ENCODE measurements around the gene FAM110D.

FAM110D gene

DNA sequence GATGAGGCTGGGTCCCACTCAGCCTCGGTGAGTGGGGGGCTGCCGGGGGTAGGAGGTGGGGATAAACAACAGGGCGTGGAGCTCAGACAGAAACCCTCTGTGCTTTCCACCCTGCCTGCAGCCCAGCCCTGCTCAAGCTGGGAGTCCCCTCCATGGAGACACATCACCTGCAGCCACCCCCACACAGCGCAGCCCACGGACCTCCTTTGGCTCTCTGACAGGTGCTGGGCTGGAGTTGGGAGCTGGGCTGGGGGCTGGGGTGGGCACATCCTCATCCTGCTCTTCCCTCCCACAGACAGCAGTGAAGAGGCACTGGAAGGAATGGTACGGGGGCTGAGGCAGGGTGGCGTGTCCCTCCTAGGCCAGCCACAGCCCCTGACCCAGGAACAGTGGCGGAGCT is 29.6 kb downstream of the FAM110D start:
- Histone ChIP-seq H3K4me1 (ENCODE audit: insufficient read depth, low read length, severe bottlenecking) (no peaks in the 10 kb centered on the region), H3K4me2 (ENCODE audit: low read length) (no peak overlapping the region), H3K9ac (ENCODE audit: low read length) (no peak overlapping the region), H3K36me3 (ENCODE audit: insufficient read depth, low read length) (no peaks in the 10 kb centered on the region), H3K4me3 (ENCODE audit: low read depth, low read length, poor library complexity, severe bottlenecking) (no peak overlapping the region), H3K9me2 (ENCODE audit: low read depth, low read length) (no peaks in the 10 kb centered on the region), H2AFZ (ENCODE audit: low read length) (no peak overlapping the region), H3K27ac (ENCODE audit: low read depth, low read length, poor library complexity, severe bottlenecking) (no peak overlapping the region), H3K79me2 (ENCODE audit: insufficient read depth, low read length) (no peaks in the 10 kb centered on the region), H4K20me1 (ENCODE audit: insufficient read depth, low read length) (no peaks in the 10 kb centered on the region), H3K9me3 (ENCODE audit: low read length) (no peaks in the 10 kb centered on the region), H3F3A (ENCODE audit: insufficient read depth, low read length) (no peaks in the 10 kb centered on the region), H3K27me3 (ENCODE audit: insufficient read depth, low read length) (0 out of 2 replicates have a peak, but pooled peaks cover 5% of the 10 kb centered on the region)
- TF ChIP-seq EZH2 (IDR thresholded peaks at IDR 0.05; ENCODE audit: borderline replicate concordance, low read length) = no peak
- TF ChIP-seq CTCF (IDR thresholded peaks at IDR 0.05; ENCODE audit: low read length) = no peak

- H3K9me2 ChIP-seq (ENCODE audit: low read depth, low read length) = no peaks in the 10 kb centered on the region
- H4K20me1 ChIP-seq (ENCODE audit: insufficient read depth, low read length) = no peaks in the 10 kb centered on the region
- no peaks in the 10 kb centered on the region for H3K9me3 ChIP-seq (ENCODE audit: low read length)
- no peak overlapping the region for H3K9ac ChIP-seq (ENCODE audit: low read length)
- TF ChIP-seq CTCF (IDR thresholded peaks at IDR 0.05; ENCODE audit: low read length) (no peak), EZH2 (IDR thresholded peaks at IDR 0.05; ENCODE audit: borderline replicate concordance, low read length) (no peak)
- H3K4me1 ChIP-seq (ENCODE audit: insufficient read depth, low read length, severe bottlenecking) = no peaks in the 10 kb centered on the region
- H3K27ac ChIP-seq (ENCODE audit: low read depth, low read length, poor library complexity, severe bottlenecking) = no peak overlapping the region
- no peaks in the 10 kb centered on the region for H3K79me2 ChIP-seq (ENCODE audit: insufficient read depth, low read length)
- H3K36me3 ChIP-seq (ENCODE audit: insufficient read depth, low read length) = no peaks in the 10 kb centered on the region
- no peak overlapping the region for H2AFZ ChIP-seq (ENCODE audit: low read length)
- no peaks in the 10 kb centered on the region for H3F3A ChIP-seq (ENCODE audit: insufficient read depth, low read length)
- no peak overlapping the region for H3K4me2 ChIP-seq (ENCODE audit: low read length)
- H3K27me3 ChIP-seq (ENCODE audit: insufficient read depth, low read length) = 0 out of 2 replicates have a peak, but pooled peaks cover 5% of the 10 kb centered on the region
- no peak overlapping the region for H3K4me3 ChIP-seq (ENCODE audit: low read depth, low read length, poor library complexity, severe bottlenecking)
Measured at GRCh38 chr1:26189331-26189730, 30.5 kb downstream of the FAM110D start.

- no peaks in the 10 kb centered on the region for H3K79me2 ChIP-seq (ENCODE audit: insufficient read depth, low read length)
- H3K9me2 ChIP-seq (ENCODE audit: low read depth, low read length) = no peaks in the 10 kb centered on the region
- no peaks in the 10 kb centered on the region for H3K36me3 ChIP-seq (ENCODE audit: insufficient read depth, low read length)
- H3F3A ChIP-seq (ENCODE audit: insufficient read depth, low read length) = no peaks in the 10 kb centered on the region
- H4K20me1 ChIP-seq (ENCODE audit: insufficient read depth, low read length) = no peaks in the 10 kb centered on the region
- 0 out of 2 replicates have a peak, but pooled peaks cover 5% of the 10 kb centered on the region for H3K27me3 ChIP-seq (ENCODE audit: insufficient read depth, low read length)
- H2AFZ ChIP-seq (ENCODE audit: low read length) = no peak overlapping the region
- H3K4me1 ChIP-seq (ENCODE audit: insufficient read depth, low read length, severe bottlenecking) = no peaks in the 10 kb centered on the region
- no peak overlapping the region for H3K4me2 ChIP-seq (ENCODE audit: low read length)
- TF ChIP-seq EZH2 (IDR thresholded peaks at IDR 0.05; ENCODE audit: borderline replicate concordance, low read length) (no peak), CTCF (IDR thresholded peaks at IDR 0.05; ENCODE audit: low read length) (no peak; the same call in 1 of the 2 replicates)
- H3K9ac ChIP-seq (ENCODE audit: low read length) = no peak overlapping the region
- no peak overlapping the region for H3K4me3 ChIP-seq (ENCODE audit: low read depth, low read length, poor library complexity, severe bottlenecking)
- no peak overlapping the region for H3K27ac ChIP-seq (ENCODE audit: low read depth, low read length, poor library complexity, severe bottlenecking)
- H3K9me3 ChIP-seq (ENCODE audit: low read length) = no peaks in the 10 kb centered on the region
Measured at GRCh38 chr1:26189751-26190275, 30.9 kb downstream of the FAM110D start.
